Right lobe of liver (tissue), 6 donors: ENCODE results near the gene BLZF1. TPM values are rescaled to one million over a fixed set of nuclear protein-coding genes. Genes with fewer than 3 reads are reported as not detected.

Source experiments
- ATAC-seq, 4 donors: fragments of 200-7000 bp; cut with Tn5 transposase; one replicate each; pipeline ENCODE4 v1.9.1; 2020; ENCODE audit warnings: mild to moderate bottlenecking in 4 of 4, moderate library complexity in 4 of 4
- DNase-seq, 3 donors: peaks; one replicate each; pipeline ENCODE4 v3.0.0-alpha.2; 2020
- H3K27ac ChIP-seq, 3 donors: fragments of 200-600 bp; one replicate each; pipeline ENCODE4 v1.8.0; 2022
- H3K27me3 ChIP-seq, 2 donors: fragments of 200-600 bp; one replicate each; pipeline ENCODE4 v1.8.0; 2022
- H3K36me3 ChIP-seq, 4 donors: fragments of 200-600 bp; sonication (generic) in 1 of 4; one replicate each; pipeline versions ENCODE4 v1.5.1 to v1.8.0; 2017 to 2022; ENCODE audit warnings: control low read depth in 1 of 4
- H3K4me1 ChIP-seq, 4 donors: fragments of 200-600 bp; sonication (generic) in 1 of 4; one replicate each; pipeline versions ENCODE4 v1.5.1 to v1.8.0; 2017 to 2022; ENCODE audit warnings: control low read depth in 1 of 4
- H3K4me3 ChIP-seq, 3 donors: fragments of 200-600 bp; one replicate each; pipeline ENCODE4 v1.8.0; 2022
- H3K9me3 ChIP-seq, 4 donors: fragments of 200-600 bp; sonication (generic) in 1 of 4; one replicate each; pipeline versions ENCODE4 v1.5.1 to v1.8.0; 2017 to 2022; ENCODE audit warnings: control low read depth in 1 of 4
- POLR2A ChIP-seq: fragments of 450-650 bp; IDR thresholded peaks from one replicate; pipeline ENCODE4 v1.6.1; 2017; ENCODE audit warnings: antibody characterized with exemption, mild to moderate bottlenecking
- WGBS: methylation state at CpG from one replicate; pipeline ENCODE4 v1.1.6; 2018; ENCODE audit warnings: low coverage, low lambda C conversion rate; ENCODE audit not compliant: insufficient coverage; ENCODE audit errors: missing lambda C conversion rate; 5-methylcytosine and 5-hydroxymethylcytosine counted together
- intact Hi-C, 2 donors: fragments of 100-400 bp; cut with DNase I; formaldehyde crosslinking; loops; one replicate each; pipeline versions ENCODE4 v1.11.2 to v1.14.1; 2022
- total RNA-seq, 6 experiments: library from RNA; depleted of rRNA in 2 of 6; stranded (reverse); fragments of >200 nt in 2 of 6; fragmentation: NEBNext Ultra II Directional in 3 of 6; extraction: Animal tissue kit (Norgen Biotek cat#: 25700) in 3 of 6; gene quantifications; one replicate each; pipeline versions ENCODE4 v1.1.0 to v1.2.4, GENCODE V29; 2016 to 2023
- TF ChIP-seq, protein P1 (sequence below), 4 donors: fragments of 200-600 bp in 3 of 4; fragments of 450-650 bp in 1 of 4; IDR thresholded peaks; one replicate each; pipeline versions ENCODE4 v1.5.1 to v1.8.0; 2016 to 2022; ENCODE audit warnings: antibody characterized with exemption in 4 of 4, mild to moderate bottlenecking in 2 of 4
- donor health status: DM: no; HTN: yes; CAD: no.
- donor health status: DM: no; HTN: no; CAD: no.
- donor health status: DM: no; HTN: no; CAD: no.
- donor health status: DM: no; HTN: yes; CAD: no.
- donor health status: DM: no; HTN: yes; CAD: no.

BLZF1 gene
- total RNA-seq, 6 experiments from 2014 or later = 8.2 to 13.2 (median 10.1) TPM

DNA sequence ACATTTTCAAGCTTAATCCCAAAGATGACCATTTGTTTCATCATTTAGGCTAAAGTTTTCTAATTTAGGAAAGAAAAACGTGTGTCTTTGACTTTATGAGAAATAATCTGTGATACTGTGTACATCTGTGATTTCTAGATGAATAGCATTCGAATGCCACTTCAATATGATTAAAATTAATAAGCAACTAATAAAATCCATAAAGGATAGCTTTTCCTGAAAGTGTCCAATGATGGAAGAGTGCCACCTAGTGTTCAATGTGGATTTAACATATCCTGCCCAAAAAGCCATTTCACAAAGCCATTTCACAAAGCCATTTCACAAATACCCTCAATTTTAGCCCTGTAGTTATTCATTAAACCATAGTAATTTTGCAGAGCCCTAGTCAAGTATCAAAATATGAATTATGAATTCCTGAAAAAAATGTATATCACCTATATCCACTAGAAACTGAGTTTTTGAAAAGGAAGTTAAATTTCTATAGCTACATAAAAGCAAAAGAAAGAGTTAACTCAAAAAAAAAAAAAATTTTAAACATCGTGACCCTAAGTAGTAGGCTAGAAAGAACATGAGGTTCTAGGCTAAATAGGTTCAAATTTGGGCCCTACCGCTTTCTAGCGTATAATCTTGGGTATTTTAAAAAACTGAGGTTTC is 19.5 kb upstream of the BLZF1 start:
- no peaks in the 10 kb centered on the region for H3K36me3 ChIP-seq
- intact Hi-C loops = loop anchor here in 1 of 2 donors (10.0 kb wide), 1 partner anchor 744 kb away; no protein-coding TSS in a partner anchor
- WGBS = 41% methylated on average over 5 of the region's 5 CpGs
- no peaks in the 10 kb centered on the region for H3K27me3 ChIP-seq
- ATAC-seq = peak; percentile 60 to 73 (median 70)
- no peak for TF ChIP-seq POLR2A
- TF ChIP-seq, protein P1, sequence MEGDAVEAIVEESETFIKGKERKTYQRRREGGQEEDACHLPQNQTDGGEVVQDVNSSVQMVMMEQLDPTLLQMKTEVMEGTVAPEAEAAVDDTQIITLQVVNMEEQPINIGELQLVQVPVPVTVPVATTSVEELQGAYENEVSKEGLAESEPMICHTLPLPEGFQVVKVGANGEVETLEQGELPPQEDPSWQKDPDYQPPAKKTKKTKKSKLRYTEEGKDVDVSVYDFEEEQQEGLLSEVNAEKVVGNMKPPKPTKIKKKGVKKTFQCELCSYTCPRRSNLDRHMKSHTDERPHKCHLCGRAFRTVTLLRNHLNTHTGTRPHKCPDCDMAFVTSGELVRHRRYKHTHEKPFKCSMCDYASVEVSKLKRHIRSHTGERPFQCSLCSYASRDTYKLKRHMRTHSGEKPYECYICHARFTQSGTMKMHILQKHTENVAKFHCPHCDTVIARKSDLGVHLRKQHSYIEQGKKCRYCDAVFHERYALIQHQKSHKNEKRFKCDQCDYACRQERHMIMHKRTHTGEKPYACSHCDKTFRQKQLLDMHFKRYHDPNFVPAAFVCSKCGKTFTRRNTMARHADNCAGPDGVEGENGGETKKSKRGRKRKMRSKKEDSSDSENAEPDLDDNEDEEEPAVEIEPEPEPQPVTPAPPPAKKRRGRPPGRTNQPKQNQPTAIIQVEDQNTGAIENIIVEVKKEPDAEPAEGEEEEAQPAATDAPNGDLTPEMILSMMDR (IDR thresholded peaks at IDR 0.05) = peak; percentile 73 to 88 (median 78)
- H3K4me3 ChIP-seq = no peak overlapping the region
- no peak overlapping the region for H3K27ac ChIP-seq
- no peak for DNase-seq
- H3K9me3 ChIP-seq = no peaks in the 10 kb centered on the region
- H3K4me1 ChIP-seq = no peaks in the 10 kb centered on the region

DNA sequence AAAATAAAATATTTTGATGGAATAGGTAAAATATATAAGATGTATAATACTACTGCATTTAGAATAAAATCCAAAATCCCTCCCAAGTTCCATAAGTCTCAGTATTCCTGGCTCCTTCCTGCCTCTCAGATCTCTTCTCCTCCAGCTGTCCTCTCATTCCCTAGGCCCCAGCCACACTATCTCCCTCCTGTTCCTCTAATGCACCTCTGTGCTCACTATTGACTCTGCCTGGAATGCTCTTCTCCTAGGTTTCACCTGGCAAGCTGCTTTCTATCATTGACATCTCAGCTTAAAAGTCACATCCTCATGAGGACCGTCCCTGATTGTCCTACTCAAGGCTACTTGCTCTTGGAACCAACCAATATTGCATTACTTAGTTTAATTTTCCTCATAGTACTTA is 7.6 kb upstream of the BLZF1 start:
- Histone ChIP-seq H3K27me3 (no peaks in the 10 kb centered on the region), H3K4me3 (no peak overlapping the region), H3K9me3 (no peaks in the 10 kb centered on the region), H3K4me1 (no peaks in the 10 kb centered on the region), H3K36me3 (no peaks in the 10 kb centered on the region), H3K27ac (no peak overlapping the region)
- ATAC-seq = no peak
- no peak for TF ChIP-seq POLR2A
- WGBS = 100% methylated on average over 1 of the region's 1 CpG
- intact Hi-C loops = no loop called here
- DNase-seq = no peak

DNA sequence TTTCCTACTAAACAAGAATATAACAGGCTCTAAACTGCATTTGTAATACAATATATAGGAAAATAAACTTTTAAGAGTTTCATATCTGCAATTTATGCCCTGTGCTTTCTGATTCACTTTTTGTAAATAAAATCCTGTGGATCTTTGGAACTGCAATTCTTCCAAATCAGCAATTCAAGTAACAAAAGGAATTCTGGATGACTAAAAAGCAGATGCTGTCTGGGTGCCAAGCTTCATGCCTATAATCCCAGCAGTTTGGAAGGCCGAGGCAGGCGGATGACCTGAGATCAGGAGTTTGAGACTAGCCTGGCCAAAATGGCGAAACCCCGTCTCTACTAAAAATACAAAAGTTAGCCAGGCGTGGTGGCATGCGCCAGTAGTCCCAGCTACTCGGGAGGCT is 6.7 kb upstream of the BLZF1 start:
- no peak for DNase-seq
- intact Hi-C loops = no loop called here
- no peaks in the 10 kb centered on the region for H3K9me3 ChIP-seq
- TF ChIP-seq POLR2A = no peak
- TF ChIP-seq, protein P1 (IDR thresholded peaks at IDR 0.05) = no peak
- WGBS = 85% methylated on average over 6 of the region's 7 CpGs
- no peaks in the 10 kb centered on the region for H3K4me1 ChIP-seq
- no peak overlapping the region for H3K27ac ChIP-seq
- H3K36me3 ChIP-seq = no peaks in the 10 kb centered on the region
- no peaks in the 10 kb centered on the region for H3K27me3 ChIP-seq
- H3K4me3 ChIP-seq = no peak overlapping the region
- no peak for ATAC-seq

DNA sequence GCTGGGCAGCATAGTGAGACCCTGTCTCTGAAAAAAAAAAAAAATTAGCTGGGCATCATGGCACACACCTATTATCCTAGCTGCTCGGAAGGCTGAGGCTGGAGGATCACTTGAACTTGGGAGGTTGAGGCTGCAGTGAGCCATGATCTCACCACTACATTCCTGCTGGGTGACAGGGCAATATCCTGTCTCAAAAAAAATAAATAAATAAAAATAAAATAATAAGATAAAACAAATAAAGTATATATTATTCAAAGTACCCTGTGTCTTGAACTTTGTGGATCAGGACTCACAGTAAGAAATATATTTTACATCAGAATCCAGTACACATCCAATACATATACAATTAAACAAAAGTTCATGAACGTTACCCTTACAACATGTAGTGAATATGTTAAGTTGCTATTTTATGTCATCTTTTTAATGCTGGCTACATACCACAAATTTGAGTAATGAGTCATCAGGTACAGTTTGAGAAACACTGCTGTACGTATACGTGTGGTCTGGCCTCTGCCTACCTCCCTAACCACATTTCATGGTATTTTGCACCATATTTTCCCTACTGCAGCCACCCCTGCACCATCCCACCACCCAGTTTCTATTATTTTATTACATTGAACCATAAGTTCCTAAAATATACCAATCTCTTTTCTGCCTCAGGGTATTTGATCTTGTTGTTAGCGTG is 4.8 kb upstream of the BLZF1 start:
- TF ChIP-seq, protein P1 (IDR thresholded peaks at IDR 0.05) = no peak
- no peak for TF ChIP-seq POLR2A
- Histone ChIP-seq H3K4me1 (no peaks in the 10 kb centered on the region), H3K27ac (no peak overlapping the region), H3K9me3 (no peaks in the 10 kb centered on the region), H3K27me3 (no peaks in the 10 kb centered on the region), H3K36me3 (no peaks in the 10 kb centered on the region), H3K4me3 (no peak overlapping the region)
- WGBS = 66% methylated on average over 5 of the region's 5 CpGs
- no peak for ATAC-seq
- DNase-seq = no peak
- intact Hi-C loops = no loop called here

DNA sequence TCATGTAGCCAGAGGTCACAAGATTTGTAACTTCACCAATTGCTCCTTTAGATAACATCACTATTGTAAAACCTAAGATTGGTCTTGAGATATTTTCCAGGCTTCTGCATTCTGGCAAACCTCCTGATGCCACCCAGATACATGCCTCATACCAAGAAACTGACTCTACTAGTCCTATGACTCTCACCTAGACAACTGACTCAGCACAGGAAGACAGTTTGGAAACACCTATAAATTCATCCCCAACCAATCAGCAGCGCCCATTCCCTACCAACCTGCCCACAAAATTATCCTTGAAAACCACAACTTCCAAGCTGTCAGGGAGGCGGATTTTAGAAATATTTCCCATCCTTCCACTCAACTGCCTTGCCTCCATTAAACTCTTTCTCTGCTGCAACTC is 3.0 kb upstream of the BLZF1 start:
- intact Hi-C loops = no loop called here
- Histone ChIP-seq H3K4me1 (peaks cover 0 to 8% (median 0%) of the 10 kb centered on the region in 4 donors), H3K4me3 (no peak overlapping the region), H3K27ac (no peak overlapping the region), H3K9me3 (no peaks in the 10 kb centered on the region), H3K36me3 (no peaks in the 10 kb centered on the region), H3K27me3 (no peaks in the 10 kb centered on the region)
- ATAC-seq (no peak), DNase-seq (no peak)
- WGBS = 95% methylated on average over 2 of the region's 2 CpGs
- TF ChIP-seq, protein P1 (IDR thresholded peaks at IDR 0.05) = no peak
